Heart left ventricle (tissue), 16 donors: ENCODE measurements around the gene UBR7. TPM values are rescaled to one million over a fixed set of nuclear protein-coding genes. Genes with fewer than 3 reads are reported as not detected.
"Not testable (repeated sequence)": the region's sequence is repeated elsewhere in the genome, so short reads cannot be mapped to it uniquely, and the experiment has no call there.

Source experiments
- ATAC-seq, 4 donors: fragments of 200-7000 bp; cut with Tn5 transposase; one replicate each; pipeline ENCODE4 v1.9.1; 2020 to 2022; ENCODE audit warnings: moderate library complexity in 4 of 4, mild to moderate bottlenecking in 3 of 4, moderate number of reproducible peaks in 1 of 4
- DNase-seq, 5 donors: peaks; one replicate each; pipeline ENCODE4 v3.0.0-alpha.2; 2020
- H3K27ac ChIP-seq, 12 donors: fragments of 200-600 bp; sonication (generic) in 4 of 12; one replicate each; pipeline versions ENCODE4 v1.5.0 to v1.8.0; 2016 to 2022; ENCODE audit warnings: mild to moderate bottlenecking in 2 of 12
- H3K27me3 ChIP-seq, 9 donors: fragments of 200-600 bp; sonication (generic) in 2 of 9; one replicate each; pipeline versions ENCODE4 v1.5.1 to v1.8.0; 2016 to 2022; ENCODE audit warnings: mild to moderate bottlenecking in 3 of 9
- H3K36me3 ChIP-seq, 9 donors: fragments of 200-600 bp; sonication (generic) in 2 of 9; one replicate each; pipeline versions ENCODE4 v1.5.0 to v1.8.0; 2018 to 2022; ENCODE audit warnings: mild to moderate bottlenecking in 2 of 9
- H3K4me1 ChIP-seq, 12 donors: fragments of 200-600 bp; sonication (generic) in 4 of 12; one replicate each; pipeline versions ENCODE4 v1.5.0 to v1.8.0; 2016 to 2022; ENCODE audit warnings: mild to moderate bottlenecking in 3 of 12
- H3K4me3 ChIP-seq, 12 donors: fragments of 200-600 bp; sonication (generic) in 4 of 12; one replicate each; pipeline versions ENCODE4 v1.5.0 to v1.8.0; 2017 to 2022; ENCODE audit warnings: mild to moderate bottlenecking in 9 of 12, moderate library complexity in 4 of 12
- H3K9me3 ChIP-seq, 12 donors: fragments of 200-600 bp; sonication (generic) in 4 of 12; one replicate each; pipeline versions ENCODE4 v1.5.0 to v1.8.0; 2016 to 2022; ENCODE audit warnings: mild to moderate bottlenecking in 1 of 12
- CTCF ChIP-seq, 12 donors: fragments of 200-600 bp; sonication (generic) in 4 of 12; IDR thresholded peaks; one replicate each; pipeline versions ENCODE4 v1.5.0 to v1.8.0; 2018 to 2022; ENCODE audit warnings: antibody characterized with exemption in 12 of 12, mild to moderate bottlenecking in 5 of 12
- POLR2A ChIP-seq, 2 donors: fragments of 450-650 bp; IDR thresholded peaks; one replicate each; pipeline ENCODE4 v1.6.1; 2017; ENCODE audit warnings: antibody characterized with exemption in 2 of 2, mild to moderate bottlenecking in 2 of 2, moderate library complexity in 2 of 2
- WGBS, 4 donors: extraction: QIAGEN DNeasy Blood & Tissue Kit in 2 of 4; methylation state at CpG; one replicate each; pipeline versions ENCODE4 v1.1.5 to v1.1.7; 2013 to 2018; 5-methylcytosine and 5-hydroxymethylcytosine counted together
- intact Hi-C, 10 donors: fragments of 100-400 bp; cut with DNase I; formaldehyde crosslinking; loops; one replicate each; pipeline versions ENCODE4 v1.11.1 to v1.14.2; 2022
- polyA plus RNA-seq, 2 donors: library from polyadenylated mRNA; stranded (reverse); fragments of 200-250 nt; gene quantifications; one replicate each; pipeline ENCODE4 v1.2.3, GENCODE V29; 2013
- total RNA-seq, 9 donors: library from RNA; depleted of rRNA in 2 of 9; stranded (reverse); fragments of >200 nt in 2 of 9; fragmentation: NEBNext Ultra II Directional in 3 of 9; extraction: Animal tissue kit (Norgen Biotek cat#: 25700) in 3 of 9; gene quantifications; one replicate each; pipeline versions ENCODE4 v1.1.0 to v1.2.4, GENCODE V29; 2016 to 2023
- donor health status: ischemic (EF 13 %, LVEDD 7.1; RV severe dilation, severe dysfunction).
- donor health status: healthy with polysubstance abuse.
- donor health status: DM: no; HTN: yes; CAD: no.
- donor health status: DM: no; HTN: no; CAD: no.
- donor health status: ischemic (EF 25% LVEDD 6.9; RV normal size, moderate dysfunction).
- donor health status: ischemic (EF 25% LVEDD 5.7; RV mildly dilated, moderate dysfunction).
- donor health status: healthy.
- donor health status: DM: yes; HTN: yes; CAD: no.
- donor health status: ischemic (EF 35%, LVEDD 5.7; RV mildly dilated, moderate dysfunction).
- donor health status: nonischemic (EF 11% LVEDD 7.7; RV severe dilation, severe dysfunction).
- donor health status: DM: yes; HTN: yes; CAD: no.
- donor health status: PGD.
- donor health status: ischemic (EF 29% LVEDD 5.4; RV normal size, mild dysfunction).
- donor health status: nonischemic (EF 23%, LVEDD 6.1; RV moderate dilation, normal function).

Gene UBR7
- total and polyA plus RNA-seq, 11 donors: 9.4 to 39.6 (median 23.3) TPM

- WGBS, 4 donors: 87 to 94% (median 90%) methylated on average over 4 of the region's 4 CpGs
- H3K4me1 ChIP-seq: no peaks in the 10 kb centered on the region
These were observed 35.7 kb upstream of the UBR7 start for GRCh38 chr14:93171376-93171775.

GRCh38 chr14:93173943-93174395 is 33.1 kb upstream of the UBR7 start:
- Histone ChIP-seq H3K4me1 (peaks cover 0 to 2% (median 0%) of the 10 kb centered on the region in 12 donors), H3K27ac (no peak overlapping the region), H3K4me3 (no peak overlapping the region), H3K9me3 (no peaks in the 10 kb centered on the region), H3K36me3 (no peaks in the 10 kb centered on the region), H3K27me3 (peaks cover 0 to 11% (median 0%) of the 10 kb centered on the region in 9 donors)
- intact Hi-C loops: no loop called here
- WGBS, 4 donors: 36 to 43% (median 42%) methylated on average over 10 of the region's 10 CpGs
- DNase-seq: no peak
- no peak for ATAC-seq
- TF ChIP-seq POLR2A (IDR thresholded peaks at IDR 0.05) (no peak), CTCF (IDR thresholded peaks at IDR 0.05) (no peak)

More at GRCh38 chr14:93171376-93171775, 35.7 kb upstream of the UBR7 start:
- TF ChIP-seq POLR2A (IDR thresholded peaks at IDR 0.05): no peak
- no peak for TF ChIP-seq CTCF (IDR thresholded peaks at IDR 0.05)
- intact Hi-C loops: no loop called here
- DNase-seq (no peak), ATAC-seq (no peak)
- no peak overlapping the region for H3K4me3 ChIP-seq
- peaks cover 0 to 11% (median 0%) of the 10 kb centered on the region in 9 donors for H3K27me3 ChIP-seq
- no peaks in the 10 kb centered on the region for H3K36me3 ChIP-seq
- H3K27ac ChIP-seq: no peak overlapping the region
- no peaks in the 10 kb centered on the region for H3K9me3 ChIP-seq

GRCh38 chr14:93174731-93175130 is 32.3 kb upstream of the UBR7 start:
- WGBS, 4 donors: 77 to 84% (median 80%) methylated on average over 5 of the region's 5 CpGs
- H3K9me3 ChIP-seq, H3K36me3 ChIP-seq, H3K4me1 ChIP-seq, H3K27ac ChIP-seq, DNase-seq, H3K4me3 ChIP-seq, ATAC-seq: not testable (repeated sequence)
- H3K27me3 ChIP-seq: peaks cover 0 to 11% (median 0%) of the 10 kb centered on the region in 9 donors
- intact Hi-C loops: loop anchor here in 1 of 10 donors (5.0 kb wide), 1 partner anchor 292 kb away; no protein-coding TSS in a partner anchor

- H3K36me3 ChIP-seq: no peaks in the 10 kb centered on the region
- DNase-seq (no peak), ATAC-seq (no peak)
- WGBS, 4 donors: 80 to 91% (median 83%) methylated on average over 6 of the region's 6 CpGs
- no peaks in the 10 kb centered on the region for H3K9me3 ChIP-seq
- H3K27me3 ChIP-seq: peaks cover 0 to 11% (median 0%) of the 10 kb centered on the region in 9 donors
- no peak overlapping the region for H3K27ac ChIP-seq
- H3K4me1 ChIP-seq: peaks cover 0 to 2% (median 0%) of the 10 kb centered on the region in 12 donors
- no peak overlapping the region for H3K4me3 ChIP-seq
- intact Hi-C loops: loop anchor here in 1 of 10 donors (5.0 kb wide), 1 partner anchor 293 kb away; no protein-coding TSS in a partner anchor
- TF ChIP-seq POLR2A (IDR thresholded peaks at IDR 0.05) (no peak), CTCF (IDR thresholded peaks at IDR 0.05) (no peak)
These were observed 31.6 kb upstream of the UBR7 start for GRCh38 chr14:93175492-93175891.
